GM19351 (cell line): ENCODE measurements around the gene BRSK2.

Source experiments
- ATAC-seq: cut with Tn5 transposase; IDR thresholded peaks from one replicate; pipeline ENCODE4 v1.9.1; 2021; ENCODE audit warnings: mild to moderate bottlenecking, moderate library complexity; ENCODE audit not compliant: unreplicated experiment

BRSK2 gene

GRCh38 chr11:1373536-1374214 is 16.1 kb upstream of the BRSK2 start:
- no peak for ATAC-seq

- no peak for ATAC-seq
Observed at GRCh38 chr11:1375161-1375954, 14.4 kb upstream of the BRSK2 start.

GRCh38 chr11:1375955-1376258 is 13.8 kb upstream of the BRSK2 start:
- ATAC-seq = no peak

- no peak for ATAC-seq
Observed at GRCh38 chr11:1377231-1377780, 12.4 kb upstream of the BRSK2 start.

DNA sequence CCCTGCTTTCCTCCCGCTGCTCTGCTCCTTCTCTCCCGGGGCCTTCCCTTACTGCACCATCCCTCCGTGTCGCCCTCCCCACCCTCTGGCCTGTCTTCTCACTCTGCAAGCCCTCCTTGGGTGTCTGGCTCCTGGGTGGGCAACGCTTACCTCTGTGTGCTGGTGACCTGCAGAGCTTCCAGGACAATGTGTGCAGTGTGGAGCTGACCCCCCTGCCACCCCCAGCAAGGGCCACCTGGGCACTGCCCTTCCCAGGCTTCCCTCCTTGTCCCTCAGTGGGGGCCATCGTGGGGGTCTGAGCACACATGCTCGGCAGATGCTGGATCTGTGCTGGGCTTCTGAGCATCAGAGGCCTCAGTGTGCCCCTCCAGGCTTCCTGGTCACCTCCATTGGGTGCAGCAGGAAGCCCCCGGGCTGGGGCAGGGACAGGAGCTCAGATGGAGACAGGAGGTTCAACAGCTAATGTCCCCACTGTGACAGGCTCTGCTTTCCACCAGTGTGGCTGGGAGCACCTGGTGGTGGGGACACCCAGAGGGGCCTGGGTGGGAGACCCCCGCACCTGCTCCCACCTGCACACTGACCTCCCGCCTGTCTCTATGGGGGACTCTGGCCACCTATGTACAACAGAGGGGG is 7.8 kb upstream of the BRSK2 start:
- no peak for ATAC-seq

DNA sequence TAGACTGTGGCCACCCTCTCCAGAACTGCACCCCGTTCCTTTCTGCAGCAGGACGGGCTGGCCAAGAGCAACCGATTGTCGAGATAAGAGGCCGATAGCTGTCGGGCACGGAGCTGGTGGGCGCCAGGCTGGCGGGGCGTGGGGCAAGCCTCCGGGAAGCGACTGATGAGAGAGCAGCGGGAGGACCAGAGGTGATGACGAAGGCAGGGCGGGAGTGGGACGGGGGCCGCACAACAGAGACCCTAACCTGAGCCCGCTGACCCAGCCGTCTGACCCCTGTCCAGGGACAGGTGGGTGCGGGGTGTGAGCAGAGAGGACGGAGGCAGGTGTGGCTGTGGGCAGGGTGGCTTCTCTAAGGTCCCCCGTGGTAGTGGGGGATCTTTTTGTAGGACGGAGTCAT is 7.3 kb upstream of the BRSK2 start:
- ATAC-seq = no peak

DNA sequence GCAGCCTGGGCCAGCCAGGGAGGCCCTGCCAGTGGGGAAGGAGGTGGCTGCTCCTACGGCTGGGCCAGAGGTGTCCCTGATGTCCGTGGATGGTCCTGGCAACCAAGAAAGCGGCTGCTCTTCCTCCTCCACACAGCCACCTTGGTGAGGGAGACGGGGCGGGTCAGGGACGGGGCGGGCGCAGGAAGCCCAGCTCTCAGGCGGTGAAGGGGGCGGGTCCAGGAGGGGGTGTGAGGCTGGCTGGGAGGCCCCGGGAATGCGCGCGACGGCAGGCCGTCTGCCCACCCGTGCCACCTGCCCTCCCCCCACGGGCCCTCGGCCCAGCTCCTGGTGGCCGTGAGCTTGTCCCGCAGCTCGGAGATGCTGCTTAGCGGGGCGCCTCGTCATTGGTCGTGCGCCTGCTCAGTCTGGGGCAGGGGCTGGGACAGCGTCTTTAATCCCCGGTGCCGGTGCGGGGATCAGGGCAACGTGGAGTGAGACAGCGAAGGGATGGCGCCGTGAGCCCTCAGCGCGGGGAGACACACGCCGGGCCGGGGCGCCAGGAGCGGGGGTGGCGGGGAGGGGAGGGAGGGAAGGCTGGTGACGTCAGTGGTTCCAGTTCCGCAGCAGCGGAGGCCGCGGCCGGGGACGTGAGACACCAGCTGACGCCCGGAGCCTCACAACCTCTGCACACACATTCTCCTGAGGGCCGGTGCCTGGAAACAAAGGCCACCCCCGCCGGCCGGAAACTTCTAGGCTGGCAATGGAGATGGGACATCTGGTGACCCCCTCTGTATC is 6.7 kb upstream of the BRSK2 start:
- peak; percentile 89 for ATAC-seq

- no peak for ATAC-seq
Observed at GRCh38 chr11:1384199-1384970, 5.3 kb upstream of the BRSK2 start.

DNA sequence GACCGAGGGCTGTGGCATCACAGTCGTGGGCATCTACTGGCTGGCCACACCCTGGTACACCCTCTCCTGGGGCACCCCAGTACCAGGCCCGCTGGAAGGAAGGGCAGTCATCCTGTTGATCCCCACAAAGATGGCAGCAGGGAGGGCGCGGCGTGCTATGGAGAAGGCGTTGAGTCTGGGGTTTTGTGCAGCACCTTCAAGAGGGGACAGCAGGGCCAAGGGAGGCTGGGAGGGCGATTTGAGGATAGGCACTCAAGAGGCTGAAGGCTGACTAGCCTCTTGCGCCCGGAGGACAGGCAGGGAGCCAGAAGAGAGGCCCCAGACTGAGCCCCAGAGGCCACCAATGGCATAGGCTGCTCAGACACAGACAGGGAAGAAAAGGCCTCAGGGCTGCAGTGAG is 2.2 kb upstream of the BRSK2 start:
- ATAC-seq = no peak

DNA sequence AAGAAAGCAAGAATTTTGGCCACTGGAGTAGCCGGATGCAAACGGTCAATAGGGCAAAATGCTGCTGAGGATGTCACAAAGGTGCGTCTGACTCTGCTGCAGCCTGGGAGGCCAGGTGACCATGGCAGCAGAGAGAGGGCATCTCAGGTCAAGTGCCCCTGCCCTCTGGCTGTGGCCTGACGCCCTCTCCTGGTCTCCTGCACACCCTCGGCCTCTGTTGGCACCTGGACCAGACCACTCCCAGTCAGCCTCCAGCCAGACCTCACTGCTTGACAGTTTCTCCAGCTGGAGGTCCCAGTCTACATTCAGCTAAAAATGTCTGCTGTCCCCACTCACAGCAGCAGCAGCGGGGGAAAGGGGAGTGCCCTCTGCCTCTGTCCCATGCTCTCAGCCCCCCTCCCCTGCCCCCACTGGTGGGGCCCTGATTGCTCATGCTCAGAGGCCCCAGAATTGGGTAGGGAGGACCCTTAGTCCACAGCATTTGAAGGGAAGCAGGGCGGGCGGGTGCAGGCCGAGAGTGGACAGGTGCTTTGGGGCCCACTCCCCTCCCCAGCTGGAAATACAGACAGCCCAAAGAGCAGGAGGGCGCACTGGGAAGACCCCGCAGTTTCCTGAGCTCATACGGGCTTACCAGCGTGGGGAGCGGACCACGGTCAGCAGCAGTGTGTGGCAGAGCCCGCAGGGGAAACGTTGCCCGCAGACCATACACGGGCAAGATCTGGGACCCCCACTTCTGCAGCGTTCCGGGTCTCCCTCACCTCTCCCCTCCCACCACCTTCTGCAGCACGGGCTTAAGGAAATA is 1.6 kb upstream of the BRSK2 start:
- ATAC-seq = no peak

DNA sequence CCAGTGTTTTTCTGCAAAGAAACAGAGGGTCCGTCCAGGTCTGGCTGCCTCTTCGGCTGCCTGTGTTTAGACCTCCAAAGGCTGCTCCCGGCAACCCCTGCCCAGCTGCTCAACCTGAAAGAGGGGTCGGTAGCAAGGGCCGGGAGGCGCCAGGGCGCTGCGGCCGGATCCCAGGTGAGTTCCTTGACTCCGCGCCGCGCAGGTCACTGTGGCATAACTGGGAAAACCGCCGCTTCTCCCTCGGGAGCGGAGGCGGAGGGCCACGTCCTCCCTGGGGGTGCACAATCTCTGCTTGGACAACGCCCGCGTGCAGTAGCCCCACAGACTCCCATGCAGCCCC is 1.0 kb upstream of the BRSK2 start:
- no peak for ATAC-seq

DNA sequence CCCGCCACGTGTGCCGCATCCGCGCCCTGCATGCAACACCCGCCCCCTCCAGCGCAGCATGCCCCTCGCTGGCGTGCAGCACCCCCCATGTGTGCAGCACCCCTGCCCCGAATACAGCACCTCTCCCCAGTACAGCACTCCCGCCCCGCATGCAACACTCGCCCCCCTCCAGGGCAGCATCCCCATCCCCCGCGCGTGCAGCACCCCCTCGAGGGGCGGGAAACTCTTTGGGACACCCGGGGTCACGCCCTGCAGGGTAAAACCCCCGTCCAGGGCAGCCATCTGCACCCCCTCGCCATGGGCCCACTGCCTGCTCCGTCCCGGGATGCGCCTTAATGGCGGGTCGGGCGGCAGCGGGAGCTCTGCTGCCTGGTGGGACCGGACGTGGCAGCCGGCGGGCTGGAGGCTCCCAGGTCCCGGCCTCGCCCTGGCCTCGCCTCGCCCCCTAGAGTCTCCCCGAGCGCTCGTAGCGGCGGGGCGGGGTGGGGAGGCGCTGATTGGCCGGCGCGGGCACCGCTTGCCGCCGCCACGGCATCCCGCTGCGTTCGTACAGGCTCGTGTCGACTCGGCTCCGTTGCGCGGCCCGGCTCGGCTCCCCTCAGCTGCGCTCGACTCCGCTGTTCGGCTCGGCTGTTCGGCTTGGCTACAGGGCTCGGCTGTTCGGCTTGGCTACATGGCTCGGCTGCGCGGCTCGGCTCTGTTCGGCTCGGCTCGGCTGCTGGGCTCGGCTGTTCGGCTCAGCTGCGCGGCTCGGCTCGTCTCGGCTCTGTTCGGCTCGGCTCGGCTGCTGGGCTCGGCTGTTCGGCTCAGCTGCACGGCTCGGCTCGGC is 417 bp upstream of the BRSK2 start:
- peak; percentile 97 for ATAC-seq

GRCh38 chr11:1390569-1391164 is 933 bp downstream of the BRSK2 start:
- ATAC-seq = no peak

GRCh38 chr11:1391165-1392075 is 1.7 kb downstream of the BRSK2 start:
- ATAC-seq = no peak

DNA sequence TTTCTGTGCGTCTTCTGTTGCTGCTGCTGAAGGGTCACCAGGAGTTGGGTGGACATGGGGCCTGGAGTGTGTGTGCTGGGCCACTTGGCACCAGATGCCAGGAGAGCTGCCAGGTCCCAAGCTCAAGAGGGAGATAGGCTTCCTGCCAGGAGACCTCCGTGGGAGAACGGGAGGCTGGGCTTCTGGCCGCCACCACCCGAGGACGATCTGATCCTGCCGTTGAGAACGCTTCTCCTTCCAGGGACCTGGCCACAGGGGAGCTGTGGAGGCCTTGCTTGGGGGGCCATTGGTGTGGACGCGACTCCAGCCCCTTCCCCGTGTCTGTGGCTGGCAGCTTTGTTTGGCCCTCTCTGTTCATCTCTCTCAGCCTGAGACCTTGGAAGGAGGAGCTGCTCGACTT is 2.4 kb downstream of the BRSK2 start:
- no peak for ATAC-seq

DNA sequence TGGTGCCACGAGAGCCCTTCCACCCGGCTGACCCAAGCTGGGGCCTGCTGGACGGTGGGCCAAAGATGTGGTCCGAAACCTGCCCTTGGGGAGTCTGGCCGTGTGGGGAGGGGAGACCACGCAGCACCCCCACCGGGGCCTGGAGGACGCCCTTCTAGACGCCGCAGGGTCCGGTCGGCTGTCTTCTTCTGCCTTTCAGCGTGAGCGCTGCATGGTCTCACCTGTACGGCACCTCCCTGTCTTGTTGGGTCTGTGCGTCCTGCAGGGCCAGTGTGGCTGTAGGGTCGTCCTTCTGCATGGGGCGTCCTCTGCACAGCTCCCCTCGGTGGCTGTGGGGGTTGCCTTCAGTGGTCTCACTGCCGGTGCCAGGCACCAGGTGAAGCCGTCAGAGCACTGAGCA is 2.8 kb downstream of the BRSK2 start:
- no peak for ATAC-seq

GRCh38 chr11:1393038-1393710 is 3.4 kb downstream of the BRSK2 start:
- no peak for ATAC-seq
